ENCODE data around the gene MYL10.

Gene MYL10

DNA sequence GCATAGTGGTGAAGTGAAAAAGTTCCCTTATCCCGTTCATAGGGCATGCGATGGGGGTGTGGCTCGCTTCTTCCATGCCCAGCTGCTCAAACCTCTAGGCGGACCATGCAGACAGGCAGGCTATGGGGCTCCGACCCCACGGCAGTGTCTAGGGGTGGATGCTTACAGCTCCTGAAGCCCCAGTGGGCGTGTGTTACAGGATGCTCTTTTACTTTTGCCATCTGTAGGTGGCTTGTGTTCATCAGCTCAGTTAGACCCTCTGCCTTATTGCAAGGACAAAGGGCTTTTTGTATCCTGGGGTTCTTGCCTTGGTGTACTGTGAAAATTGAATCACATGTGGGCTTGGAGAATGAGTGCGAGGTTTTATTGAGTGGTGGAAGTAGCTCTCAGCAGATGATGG, at the start of gene MYL10:
TSS of gene MYL10 (minus strand) at position 126 of the 400 bp plus-strand sequence. CDS start 178 bp downstream, outside the sequence.
- no peak for DNase-seq (ENCODE audit: low spot score)
- in situ Hi-C loops (cut with MboI; ENCODE audit: low pct_unique_long_range_greater_than_20kb, low sequenced_read_pairs, unreplicated experiment) = no loop called here
- TF ChIP-seq CTCF (IDR thresholded peaks at IDR 0.05; ENCODE audit: extremely low read depth, insufficient read depth, missing control alignments) = no peak

- in situ Hi-C loops (cut with MboI; ENCODE audit: low pct_unique_long_range_greater_than_20kb, low sequenced_read_pairs, unreplicated experiment) = no loop called here
- DNase-seq (ENCODE audit: low spot score) = no peak
Observed at GRCh38 chr7:101678658-101679057, 49.6 kb upstream of the MYL10 start.

DNA sequence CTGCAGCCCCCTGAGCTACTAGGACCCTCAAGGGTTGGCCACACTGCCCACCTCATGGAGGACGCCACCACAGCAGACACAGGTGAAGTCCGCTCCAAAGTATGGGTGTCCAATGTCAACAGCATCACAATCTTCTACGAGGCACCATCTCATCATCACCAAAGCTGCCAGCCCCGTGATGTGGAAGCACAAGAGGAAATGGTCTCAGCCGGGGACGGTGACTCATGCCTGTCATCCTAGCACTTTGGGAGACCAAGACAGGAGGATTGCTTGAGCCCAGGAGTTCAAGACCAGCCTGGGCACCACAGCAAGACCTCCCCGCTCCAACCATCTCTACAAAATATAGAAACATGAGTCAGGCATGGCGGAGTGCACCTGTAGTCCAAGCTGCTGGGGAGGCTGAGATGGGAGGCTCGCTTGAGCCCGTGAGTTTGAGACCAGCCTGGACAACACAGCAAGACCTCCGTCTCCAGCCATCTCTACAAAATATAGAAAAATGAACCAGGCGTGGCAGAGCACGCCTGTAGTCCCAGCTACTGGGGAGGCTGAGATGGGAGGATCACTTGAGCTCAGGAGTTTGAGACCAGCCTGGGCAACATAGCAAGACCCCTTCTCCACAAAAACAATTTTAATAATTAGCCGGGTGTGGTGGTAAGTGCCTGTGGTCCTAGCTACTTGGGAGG, 48.8 kb upstream of the MYL10 start:
- no peak for TF ChIP-seq CTCF (IDR thresholded peaks at IDR 0.05; ENCODE audit: extremely low read depth, insufficient read depth, missing control alignments)
- in situ Hi-C loops (cut with MboI; ENCODE audit: low pct_unique_long_range_greater_than_20kb, low sequenced_read_pairs, unreplicated experiment) = no loop called here
- no peak for DNase-seq (ENCODE audit: low spot score)

More at GRCh38 chr7:101678658-101679057, 49.6 kb upstream of the MYL10 start:
- TF ChIP-seq CTCF (IDR thresholded peaks at IDR 0.05; ENCODE audit: extremely low read depth, insufficient read depth, missing control alignments) = no peak

GRCh38 chr7:101677391-101677790, 48.3 kb upstream of the MYL10 start:
- no peak for DNase-seq (ENCODE audit: low spot score)
- in situ Hi-C loops (cut with MboI; ENCODE audit: low pct_unique_long_range_greater_than_20kb, low sequenced_read_pairs, unreplicated experiment) = no loop called here
- TF ChIP-seq CTCF (IDR thresholded peaks at IDR 0.05; ENCODE audit: extremely low read depth, insufficient read depth, missing control alignments) = no peak

- DNase-seq (ENCODE audit: low spot score) = no peak
- in situ Hi-C loops (cut with MboI; ENCODE audit: low pct_unique_long_range_greater_than_20kb, low sequenced_read_pairs, unreplicated experiment) = no loop called here
- no peak for TF ChIP-seq CTCF (IDR thresholded peaks at IDR 0.05; ENCODE audit: extremely low read depth, insufficient read depth, missing control alignments)
Observed at GRCh38 chr7:101676956-101677355, 47.9 kb upstream of the MYL10 start.

DNA sequence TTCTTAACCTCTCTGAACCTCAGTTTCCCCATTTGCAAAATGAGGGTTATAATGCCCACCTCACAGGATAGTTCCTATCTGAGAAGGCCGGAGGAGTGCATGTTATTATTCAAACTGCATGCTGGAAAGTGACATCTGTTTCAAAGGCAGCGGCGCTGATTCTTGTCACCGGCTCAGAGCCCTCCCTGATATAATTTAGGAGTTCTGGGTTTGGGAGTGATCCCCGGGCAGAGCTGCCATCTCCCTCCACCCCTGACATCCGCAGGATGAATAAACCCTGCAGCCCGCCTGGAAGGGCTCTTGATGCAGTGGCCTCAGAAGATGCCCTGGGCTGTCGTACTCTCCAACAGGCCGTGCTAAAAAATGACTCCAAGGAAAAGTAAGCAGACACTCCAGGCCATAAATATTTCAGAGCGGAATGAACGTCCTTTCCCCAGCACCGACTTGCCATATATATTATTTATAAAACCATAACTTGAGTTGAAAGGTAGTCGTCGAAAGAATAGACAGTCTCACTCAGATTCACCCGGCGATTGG, 47.0 kb upstream of the MYL10 start:
- in situ Hi-C loops (cut with MboI; ENCODE audit: low pct_unique_long_range_greater_than_20kb, low sequenced_read_pairs, unreplicated experiment) = no loop called here
- no peak for DNase-seq (ENCODE audit: low spot score)
- no peak for TF ChIP-seq CTCF (IDR thresholded peaks at IDR 0.05; ENCODE audit: extremely low read depth, insufficient read depth, missing control alignments)

Measured in GM13977 (cell line).